Stimulated activated CD4-positive, alpha-beta T cell treated with anti-CD3 and anti-CD28 coated beads, Interleukin-4, amount 100 ng/mL, for 48 hours (primary cell): Measurements from ENCODE around the gene PILRA.
"Not testable (repeated sequence)": the region's sequence is repeated elsewhere in the genome, so short reads cannot be mapped to it uniquely, and the experiment has no call there.

Experiments
- DNase-seq, 2 donors: peaks; one replicate each; pipeline ENCODE4 v3.0.0-alpha.2; 2020; ENCODE audit warnings: low read depth in 2 of 2

The PILRA gene

DNA sequence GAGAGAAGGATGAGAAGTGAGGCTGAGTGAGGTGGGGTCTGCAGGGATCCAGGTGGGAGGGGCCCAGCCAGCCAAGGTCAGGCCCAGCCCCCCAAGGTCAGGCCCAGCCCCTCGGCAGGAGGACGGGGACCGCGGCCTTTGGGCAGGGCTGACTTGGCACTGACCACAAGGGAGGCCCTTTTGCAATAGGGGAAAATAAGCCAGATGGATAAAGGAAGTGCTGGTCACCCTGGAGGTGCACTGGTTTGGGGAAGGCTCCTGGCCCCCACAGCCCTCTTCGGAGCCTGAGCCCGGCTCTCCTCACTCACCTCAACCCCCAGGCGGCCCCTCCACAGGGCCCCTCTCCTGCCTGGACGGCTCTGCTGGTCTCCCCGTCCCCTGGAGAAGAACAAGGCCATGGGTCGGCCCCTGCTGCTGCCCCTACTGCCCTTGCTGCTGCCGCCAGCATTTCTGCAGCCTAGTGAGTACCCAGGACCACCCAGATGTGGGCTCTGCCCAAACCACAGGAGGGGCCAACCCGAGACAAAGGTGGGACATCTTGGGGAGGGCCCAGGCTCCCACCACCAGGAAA, at the start of gene PILRA:
PILRA (plus strand) TSS at position 227 of the 571 bp plus-strand sequence; CDS start at position 397, 170 bp downstream.
- DNase-seq = no peak

DNA sequence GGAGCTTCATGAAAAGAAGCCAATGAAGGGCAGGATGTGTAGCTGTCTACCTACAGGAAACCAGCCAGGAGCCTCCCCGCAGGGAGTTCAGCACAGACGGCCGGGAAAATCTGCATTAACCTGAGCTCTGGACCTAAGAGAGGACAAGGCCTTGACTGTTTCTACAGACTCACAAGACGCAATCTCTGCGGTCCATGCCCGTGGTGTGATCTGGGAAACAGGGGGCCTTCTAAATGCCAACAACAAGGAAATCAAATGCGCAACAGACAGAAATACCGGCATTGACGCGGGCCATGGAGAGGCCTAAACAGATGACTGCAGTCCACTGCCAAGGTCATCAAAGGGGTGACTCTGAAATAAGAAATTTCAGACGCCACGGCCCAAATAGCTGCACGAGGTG, 49.1 kb upstream of the PILRA start:
- DNase-seq = not testable (repeated sequence)

DNA sequence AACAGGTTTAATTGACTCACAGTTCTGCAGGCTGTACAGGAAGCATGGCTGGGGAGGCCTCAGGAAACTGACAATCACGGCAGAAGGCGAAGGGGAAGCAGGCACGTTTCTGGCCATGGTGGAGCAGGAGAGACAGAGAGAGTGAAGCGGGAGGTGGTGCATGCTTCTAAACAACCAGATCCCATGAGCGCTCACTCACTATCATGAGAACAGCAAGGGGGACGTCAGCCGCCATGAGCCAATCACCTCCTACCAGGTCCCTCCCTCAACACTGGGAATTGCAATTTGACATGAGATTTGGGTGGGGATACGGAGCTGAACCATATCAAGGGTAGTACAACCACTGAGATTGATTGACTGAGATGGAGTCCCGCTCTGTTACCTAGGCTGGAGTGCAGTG, 47.6 kb upstream of the PILRA start:
- DNase-seq = not testable (repeated sequence)

DNA sequence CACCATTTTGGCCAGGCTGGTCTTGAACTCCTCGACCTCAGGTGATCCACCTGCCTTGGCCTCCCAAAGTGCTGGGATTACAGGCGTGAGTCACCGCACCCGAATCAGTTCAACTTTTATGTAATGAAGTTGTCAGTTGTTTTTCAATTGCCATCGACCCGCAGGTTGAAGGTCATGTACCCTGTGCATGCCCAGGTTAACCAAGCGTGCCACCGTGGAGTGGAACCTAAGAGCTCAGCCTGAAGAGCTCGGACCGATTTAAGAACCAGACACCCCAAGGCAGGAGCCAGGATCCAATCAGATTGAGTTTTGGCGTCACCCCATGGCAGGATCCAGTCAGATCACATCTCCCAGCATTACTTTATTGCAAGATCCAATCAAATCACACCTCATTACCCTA, 46.4 kb upstream of the PILRA start:
- not testable (repeated sequence) for DNase-seq

DNA sequence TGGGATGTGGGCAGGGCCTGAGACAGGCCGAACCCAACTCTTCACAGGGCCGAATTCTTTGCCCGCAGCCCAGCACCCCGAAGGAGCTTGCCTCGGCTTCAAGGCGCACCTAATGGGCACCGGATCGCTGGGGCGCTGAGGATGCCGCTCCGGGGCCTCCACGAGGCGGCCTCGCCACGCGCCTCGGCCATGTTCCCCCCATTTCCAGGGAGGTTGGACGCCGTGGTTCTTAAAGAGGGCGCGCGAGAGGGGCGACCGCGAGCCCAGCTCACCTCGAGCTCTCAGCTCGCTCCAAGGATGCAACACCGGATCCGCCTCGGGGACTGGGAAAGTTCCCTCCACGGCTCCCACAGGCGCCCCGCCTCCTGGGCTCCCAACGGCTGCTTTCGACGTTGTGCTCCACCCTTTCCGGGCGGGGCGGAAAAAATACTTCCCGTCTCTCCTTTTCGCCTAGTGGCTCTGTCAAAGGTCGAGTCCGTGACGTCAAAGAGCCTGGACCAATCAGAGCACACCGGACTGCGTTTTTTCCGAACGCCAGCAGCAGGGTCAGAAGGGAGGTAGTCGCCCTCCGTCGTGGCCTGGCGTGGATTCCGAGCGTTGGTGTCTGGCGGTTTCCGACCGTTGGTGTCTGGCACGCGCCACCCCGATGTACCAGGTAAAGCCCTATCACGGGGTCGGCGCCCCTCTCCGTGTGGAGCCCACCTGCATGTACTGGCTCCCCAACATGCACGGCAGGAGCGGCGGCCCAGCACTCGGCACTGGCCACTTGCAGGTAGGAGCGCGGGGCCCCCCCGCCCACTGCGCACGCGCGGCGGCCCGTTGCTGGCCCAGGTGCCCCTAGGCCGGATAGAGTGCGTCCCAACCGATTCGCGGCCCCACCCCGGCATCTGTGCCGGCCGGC, 37.5 kb upstream of the PILRA start:
- peak; percentile 70 to 78 for DNase-seq

DNA sequence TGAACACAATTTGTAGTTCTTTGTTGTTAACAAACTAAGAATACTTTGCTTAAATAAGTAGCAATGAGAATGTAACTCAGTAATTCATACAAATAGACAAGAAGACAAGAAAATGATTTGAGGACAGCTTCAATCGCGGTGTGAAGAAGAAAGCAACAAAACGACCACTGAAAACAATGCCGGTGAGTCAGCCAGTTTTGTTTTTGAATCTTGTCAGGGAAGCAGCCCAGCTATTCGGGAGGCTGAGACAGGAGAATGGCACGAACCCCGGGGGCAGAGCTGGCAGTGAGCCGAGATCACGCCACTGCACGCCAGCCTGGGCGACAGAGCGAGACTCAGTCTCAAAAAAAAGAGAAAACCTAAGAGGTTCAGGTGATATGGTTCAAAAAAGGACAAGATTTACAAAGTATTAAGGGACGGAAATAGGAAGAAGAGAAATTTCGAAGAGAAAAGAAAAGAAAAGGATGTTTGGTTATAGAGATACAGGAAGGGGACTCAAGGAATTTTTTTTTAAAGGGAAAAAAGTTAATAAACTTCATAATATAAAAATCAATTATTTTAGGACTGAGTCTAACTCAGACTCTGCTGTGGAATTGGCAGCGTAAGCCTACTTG, 35.1 kb upstream of the PILRA start:
- not testable (repeated sequence) for DNase-seq

DNA sequence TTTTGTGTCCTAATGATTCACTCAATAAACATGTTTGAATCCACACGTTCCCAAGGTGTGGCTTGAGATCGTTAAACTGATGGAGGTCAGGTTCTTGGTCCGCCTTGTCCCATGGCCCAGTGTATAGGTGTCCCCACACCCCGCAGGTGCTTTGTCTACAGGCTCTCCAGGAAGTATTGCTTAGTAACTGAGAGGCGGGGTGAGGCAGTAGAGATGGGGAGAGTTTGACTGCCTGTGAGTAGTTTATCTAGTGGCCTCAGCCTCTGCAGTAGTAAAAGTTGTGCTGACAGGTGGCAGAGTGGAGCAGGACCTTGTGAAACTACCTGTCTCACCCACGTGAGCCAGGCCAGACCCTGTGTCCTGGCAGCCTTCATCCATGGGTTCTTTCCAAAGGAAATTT, 32.0 kb upstream of the PILRA start:
- DNase-seq = not testable (repeated sequence)

DNA sequence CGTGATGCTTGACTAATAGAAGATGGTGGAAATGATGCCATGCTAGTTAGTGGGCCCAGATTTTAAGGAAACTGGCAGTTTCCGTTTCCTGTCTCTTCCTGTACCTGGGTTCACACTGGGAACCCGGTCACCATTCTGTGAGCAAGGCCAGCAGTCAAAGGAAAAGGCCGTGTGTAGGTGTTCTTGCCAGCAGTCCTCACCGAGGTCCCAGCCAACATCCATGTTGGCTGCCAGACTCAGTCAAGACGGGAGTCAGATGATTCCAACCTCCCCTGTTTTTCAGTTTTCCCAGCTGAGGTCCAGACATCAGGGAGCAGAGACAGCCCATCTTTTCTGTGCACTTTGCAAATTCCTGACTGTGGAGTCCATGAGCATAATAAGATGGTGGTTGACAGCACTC, 30.5 kb upstream of the PILRA start:
- no peak for DNase-seq

DNA sequence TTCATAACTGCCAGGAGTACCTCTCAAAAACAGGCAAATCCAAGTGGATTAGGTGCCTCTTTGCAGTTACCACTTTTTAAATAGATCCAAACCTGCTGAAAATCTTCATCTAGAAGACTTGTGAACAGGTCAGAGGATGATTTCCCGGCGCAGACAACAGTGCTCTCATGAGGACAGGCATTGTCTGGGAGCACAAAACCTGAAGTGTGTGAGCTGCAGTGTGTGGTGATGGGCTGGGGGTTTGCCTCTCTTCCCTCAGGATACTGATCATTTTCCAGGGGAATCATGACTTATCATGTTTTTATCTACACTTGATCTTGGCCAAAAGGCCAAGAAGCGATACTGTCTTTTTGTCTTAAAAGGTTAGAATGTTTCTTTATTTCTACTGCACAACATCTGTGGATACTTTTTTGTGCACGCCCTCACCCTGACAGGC, 29.1 kb upstream of the PILRA start:
- DNase-seq = not testable (repeated sequence)

DNA sequence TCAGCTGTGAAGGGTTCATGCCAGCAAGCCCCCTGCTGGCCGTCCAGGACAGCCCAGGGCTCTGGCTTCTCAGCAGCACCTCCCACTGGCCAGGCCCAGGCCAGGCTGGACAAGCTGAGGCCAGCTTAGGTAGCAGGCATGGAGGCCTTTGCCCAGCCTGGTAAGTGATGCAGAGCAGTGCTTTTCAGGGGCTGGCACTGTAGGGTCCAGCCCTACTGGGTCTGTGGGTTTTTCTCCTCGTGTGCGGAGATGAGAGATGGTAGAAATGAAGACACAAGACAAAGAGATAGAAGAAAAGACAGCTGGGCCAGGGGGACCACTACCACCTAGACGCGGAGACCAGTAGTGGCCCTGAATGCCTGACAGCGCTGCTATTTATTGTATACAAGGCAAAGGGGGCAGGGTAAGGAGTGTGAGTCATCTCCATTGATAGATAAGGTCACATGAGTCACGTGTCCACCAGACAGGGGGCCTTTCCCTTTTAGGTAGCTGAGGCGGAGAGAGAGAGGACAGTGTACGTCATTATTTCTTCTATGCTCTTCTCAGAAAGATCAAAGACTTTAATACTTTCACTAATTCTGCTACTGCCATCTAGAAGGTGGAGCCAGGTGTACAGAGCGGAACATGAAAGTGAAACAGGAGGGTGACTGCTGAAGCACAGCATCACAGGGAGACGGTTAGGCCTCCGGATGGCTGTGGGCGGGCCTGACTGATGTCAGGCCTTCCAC, 28.6 kb upstream of the PILRA start:
- DNase-seq = peak; percentile 53 to 74

DNA sequence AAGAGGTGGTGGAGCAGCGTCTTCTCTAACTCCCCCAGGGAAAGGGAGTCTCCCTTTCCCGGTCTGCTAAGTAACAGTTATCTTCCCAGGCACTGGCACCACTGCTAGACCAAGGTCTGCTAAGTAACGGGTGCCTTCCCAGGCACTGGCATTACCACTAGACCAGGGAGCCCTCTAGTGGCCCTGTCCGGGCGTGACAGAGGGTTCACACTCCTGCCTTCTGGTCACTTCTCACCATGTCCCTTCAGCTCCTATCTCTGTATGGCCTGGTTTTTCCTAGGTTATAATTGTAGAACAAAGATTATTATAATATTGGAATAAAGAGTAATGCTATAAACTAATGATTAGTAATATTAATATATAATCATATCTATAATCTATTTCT, 28.0 kb upstream of the PILRA start:
- peak; percentile 25 to 56 for DNase-seq

DNA sequence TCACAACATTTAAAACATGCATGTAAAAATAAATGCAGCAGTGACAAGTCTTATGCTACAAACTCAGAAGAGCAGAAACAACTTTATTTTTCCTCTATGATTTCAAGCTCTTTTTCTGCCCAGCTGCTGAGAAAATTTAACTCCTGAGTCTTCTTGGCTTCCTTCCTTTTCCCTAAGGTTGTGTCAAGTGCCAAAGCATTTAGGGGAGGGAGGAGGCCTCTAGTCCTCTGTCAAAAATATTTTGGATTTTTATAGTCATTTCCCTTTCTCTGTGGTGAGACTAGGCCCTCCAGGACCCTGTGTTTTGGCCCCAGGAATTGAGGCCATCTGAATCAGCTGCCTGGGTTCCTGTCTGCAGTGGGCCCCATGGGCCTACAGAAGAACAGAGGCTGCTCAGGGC, 26.4 kb upstream of the PILRA start:
- DNase-seq = no peak

DNA sequence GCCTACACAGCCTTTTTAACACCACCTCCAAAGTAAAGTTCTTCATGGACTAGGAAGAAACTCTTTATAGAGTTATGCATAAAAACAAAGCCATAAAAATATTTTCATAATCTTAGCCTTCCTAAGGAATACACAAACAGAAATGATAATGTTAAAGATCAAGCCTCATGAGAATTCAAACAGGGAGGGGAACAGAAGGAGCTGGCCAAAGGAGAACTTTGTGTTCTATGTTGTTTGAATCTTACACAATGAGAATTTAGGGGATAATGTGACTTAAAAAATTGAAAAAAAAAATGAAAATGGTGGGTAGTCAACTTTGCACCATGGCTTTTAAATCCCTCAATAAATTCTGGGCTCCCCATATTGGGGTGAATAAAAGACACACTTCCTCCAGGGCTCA, 24.5 kb upstream of the PILRA start:
- no peak for DNase-seq

DNA sequence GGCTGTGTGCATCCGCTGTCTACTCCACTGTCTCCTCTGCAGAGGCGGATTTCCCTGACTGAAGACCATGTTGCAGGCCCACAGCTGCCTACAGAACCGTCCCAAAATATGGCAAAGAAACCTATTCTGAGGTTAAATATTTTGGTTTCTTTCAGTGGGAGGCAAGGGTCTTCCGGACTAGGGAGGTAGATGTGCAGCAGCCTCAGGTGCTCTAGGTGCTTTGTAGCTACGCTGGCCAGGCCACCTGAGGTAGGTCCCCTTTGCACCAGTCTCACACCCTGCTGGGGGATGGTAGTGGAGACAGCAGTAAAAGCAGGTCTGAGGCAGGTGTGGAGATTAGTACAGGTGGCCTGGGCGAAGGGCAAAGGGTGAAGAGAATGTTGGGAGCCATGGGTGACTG, 23.5 kb upstream of the PILRA start:
- DNase-seq = no peak

DNA sequence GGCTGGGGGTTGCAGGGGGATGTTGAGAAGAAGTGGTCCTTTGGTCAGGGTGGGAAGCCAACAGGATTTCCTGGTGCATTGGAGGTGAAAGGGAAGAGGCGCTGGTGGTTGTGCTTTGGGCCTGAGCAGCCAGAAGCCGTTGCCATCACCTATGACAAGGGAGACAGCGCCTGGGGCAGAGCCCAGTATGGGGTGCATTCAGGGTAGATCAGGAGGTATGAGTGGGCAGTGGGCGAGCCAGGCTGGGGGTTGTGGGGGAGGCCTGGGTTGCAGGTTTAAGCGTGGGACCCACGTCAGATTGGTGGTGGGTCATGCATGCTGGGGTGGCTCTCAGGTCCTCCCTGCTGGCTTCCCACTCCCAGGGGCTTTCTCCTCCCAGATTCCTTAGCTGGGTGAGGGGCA, 21.6 kb upstream of the PILRA start:
- DNase-seq = no peak

DNA sequence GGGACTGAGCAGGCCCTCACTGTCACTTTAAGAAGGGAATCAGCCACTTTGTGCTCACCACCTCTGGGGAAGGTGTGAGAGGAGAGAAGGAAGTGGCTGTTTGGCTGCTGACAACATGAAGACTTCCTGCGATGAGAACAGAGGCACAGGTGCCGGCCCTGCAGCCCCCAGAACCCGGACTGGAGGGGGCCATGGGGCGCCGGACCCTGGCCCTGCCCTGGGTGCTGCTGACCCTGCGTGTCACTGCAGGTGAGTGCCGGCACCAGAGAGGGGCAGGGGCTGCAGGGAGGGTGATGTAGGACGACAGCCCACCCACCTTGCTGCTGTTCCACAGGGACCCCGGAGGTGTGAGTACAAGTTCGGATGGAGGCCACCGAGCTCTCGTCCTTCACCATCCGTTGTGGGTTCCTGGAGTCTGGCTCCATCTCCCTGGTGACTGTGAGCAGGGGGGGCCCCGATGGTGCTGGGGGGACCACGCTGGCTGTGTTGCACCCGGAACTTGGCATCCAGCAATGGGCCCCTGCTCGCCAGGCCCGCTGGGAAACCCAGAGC, 21.0 kb upstream of the PILRA start:
- not testable (repeated sequence) for DNase-seq

DNA sequence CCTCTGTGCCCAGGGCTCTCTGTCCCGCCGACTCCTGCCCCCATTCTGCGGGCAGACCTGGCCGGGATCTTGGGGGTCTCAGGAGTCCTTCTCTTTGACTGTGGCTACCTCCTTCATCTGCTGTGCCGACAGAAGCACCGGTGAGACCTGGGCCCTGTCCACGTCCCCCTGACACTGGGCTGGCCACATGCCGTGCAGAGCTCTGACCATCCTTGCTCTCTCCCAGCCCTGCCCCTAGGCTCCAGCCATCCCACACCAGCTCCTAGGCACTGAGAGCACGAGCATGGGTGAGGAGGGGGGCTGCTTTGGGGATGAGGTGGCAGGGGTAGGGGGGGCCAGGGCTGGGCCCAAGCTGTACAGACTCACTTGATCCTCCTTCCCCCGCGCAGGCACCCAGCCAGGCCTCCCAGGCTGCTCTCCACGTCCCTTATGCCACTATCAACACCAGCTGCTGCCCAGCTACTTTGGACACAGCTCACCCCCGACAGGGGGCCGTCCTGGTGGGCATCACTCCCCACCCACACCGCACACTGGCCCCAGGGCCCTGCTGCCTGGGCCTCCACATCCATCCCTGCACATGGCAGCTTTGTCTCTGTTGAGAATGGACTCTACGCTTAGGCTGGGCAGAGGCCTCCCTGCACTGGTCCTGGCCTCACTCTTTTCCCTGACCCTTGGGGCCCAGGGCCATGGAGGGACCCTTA, 20.2 kb upstream of the PILRA start:
- no peak for DNase-seq

DNA sequence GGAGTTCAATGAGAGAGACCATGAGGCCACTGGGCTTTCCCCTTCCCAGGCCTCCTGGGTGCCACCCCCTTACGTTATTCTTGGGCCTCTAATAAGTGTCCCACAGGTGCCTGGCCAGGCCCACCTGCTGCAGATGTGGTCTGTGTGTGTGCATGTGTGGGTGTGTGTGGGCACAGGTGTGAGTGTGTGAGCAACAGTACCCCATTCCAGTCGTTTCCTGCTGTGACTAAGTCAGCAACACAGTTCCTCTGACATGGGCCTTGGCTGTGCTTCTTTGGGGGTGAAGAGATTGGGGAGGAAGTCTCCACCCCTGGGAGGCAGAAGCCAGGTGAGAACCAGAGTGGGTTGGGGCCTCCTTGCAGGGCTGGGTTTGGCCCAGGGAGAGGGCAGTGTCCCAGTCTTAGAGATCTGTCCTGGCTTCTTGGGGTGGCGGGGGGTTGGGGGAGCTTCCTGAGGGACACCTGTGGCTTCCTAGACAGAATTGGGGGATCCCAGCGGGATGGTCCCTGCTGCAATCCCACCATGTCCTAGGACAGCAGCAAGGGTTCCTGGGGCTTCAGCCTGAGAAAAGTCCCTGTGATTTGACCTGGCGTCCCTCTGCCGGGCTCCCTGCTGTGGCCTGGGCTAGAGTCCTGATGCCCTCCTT, 19.5 kb upstream of the PILRA start:
- DNase-seq = no peak

DNA sequence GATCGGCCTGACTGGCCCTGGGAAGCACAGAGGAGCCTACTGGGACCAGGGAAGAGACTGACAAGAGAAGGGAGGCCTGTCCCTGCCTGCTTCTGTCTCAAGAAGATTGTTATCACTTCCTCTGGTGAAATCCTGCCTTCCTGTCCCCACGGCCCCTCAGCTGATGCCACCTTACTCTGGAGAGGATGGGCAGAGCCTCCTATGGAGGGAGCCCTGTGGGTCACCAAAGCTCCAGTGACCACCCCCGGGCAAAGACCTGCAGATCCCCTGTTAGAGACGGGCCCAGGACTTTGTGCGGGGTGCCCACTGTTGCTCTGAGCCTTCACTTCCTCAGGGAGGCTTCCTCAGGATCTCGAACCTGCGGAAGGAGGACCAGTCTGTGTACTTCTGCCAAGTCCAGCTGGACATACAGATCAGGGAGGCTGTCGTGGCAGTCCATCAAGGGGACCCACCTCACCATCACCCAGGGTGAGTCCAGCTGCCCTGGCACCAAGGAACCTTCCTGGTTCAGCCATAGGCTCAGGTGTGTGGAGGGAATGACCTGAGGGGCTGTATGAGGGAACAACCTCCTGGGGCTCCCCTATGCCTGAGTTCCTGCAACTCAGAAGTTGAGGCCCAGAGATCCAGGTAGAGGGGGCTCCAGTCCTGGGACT, 16.7 kb upstream of the PILRA start:
- DNase-seq = no peak

DNA sequence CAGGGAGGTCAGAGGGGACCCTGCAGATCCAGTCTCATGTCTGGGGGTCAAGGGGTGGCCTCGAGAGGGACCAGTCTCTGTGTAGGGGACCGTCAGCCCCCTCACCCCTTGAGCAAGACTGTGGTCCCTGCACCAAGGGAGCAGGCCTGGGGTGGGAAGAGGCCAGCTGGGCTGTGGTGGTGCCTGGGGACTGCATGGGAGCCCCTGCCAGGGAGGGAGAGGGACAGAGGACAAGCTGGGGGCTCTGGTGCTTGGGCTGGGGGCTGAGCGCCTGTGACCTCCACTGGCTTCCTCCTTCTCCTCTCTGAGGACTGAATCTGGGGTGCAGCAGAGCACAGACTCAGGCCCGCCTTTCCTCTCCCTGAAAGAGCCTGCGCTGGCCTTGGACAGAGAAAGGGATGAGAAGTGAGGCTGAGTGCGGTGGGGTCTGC, 16.1 kb upstream of the PILRA start:
- no peak for DNase-seq
